A549 (cell line): ENCODE measurements around the gene HAAO.

Source experiments
- EHF ChIP-seq: fragments of 250-450 bp; sonication (Bioruptor Pico); IDR thresholded peaks from 2 replicates; pipeline ENCODE4 v1.5.0; 2020; ENCODE audit warnings: mild to moderate bottlenecking
- HDAC2 ChIP-seq: fragments of 200-600 bp; sonication (generic); IDR thresholded peaks from 2 replicates; pipeline ENCODE4 v1.6.1; 2016
- JUNB ChIP-seq: fragments of >200 bp; sonication (Bioruptor Twin); formaldehyde crosslinking; IDR thresholded peaks from 2 replicates; pipeline ENCODE4 v1.6.1; 2016
- POLR2A ChIP-seq: IDR thresholded peaks from 2 replicates; pipeline ENCODE4 v1.6.1; 2012; ENCODE audit warnings: mild to moderate bottlenecking, low read length
- ZFP36 ChIP-seq: fragments of 450-650 bp; IDR thresholded peaks from 2 replicates; pipeline ENCODE4 v1.6.1; 2014; ENCODE audit warnings: borderline replicate concordance; ENCODE audit not compliant: partially characterized antibody
- ZSCAN20 ChIP-seq: fragments of 250-450 bp; sonication (Bioruptor Pico); IDR thresholded peaks from 2 replicates; pipeline ENCODE4 v1.8.0; 2022; ENCODE audit warnings: mild to moderate bottlenecking, moderate library complexity
- TF ChIP-seq, protein P1 (sequence below): fragments of >200 bp; sonication (Bioruptor Twin); formaldehyde crosslinking; IDR thresholded peaks from 3 replicates; pipeline ENCODE4 v1.5.1; 2016
- TF ChIP-seq, protein P2 (sequence below): fragments of 250-450 bp; sonication (Bioruptor Pico); IDR thresholded peaks from 2 replicates; pipeline ENCODE4 v1.5.0; 2020; ENCODE audit warnings: low read depth, mild to moderate bottlenecking, moderate library complexity

DNA sequence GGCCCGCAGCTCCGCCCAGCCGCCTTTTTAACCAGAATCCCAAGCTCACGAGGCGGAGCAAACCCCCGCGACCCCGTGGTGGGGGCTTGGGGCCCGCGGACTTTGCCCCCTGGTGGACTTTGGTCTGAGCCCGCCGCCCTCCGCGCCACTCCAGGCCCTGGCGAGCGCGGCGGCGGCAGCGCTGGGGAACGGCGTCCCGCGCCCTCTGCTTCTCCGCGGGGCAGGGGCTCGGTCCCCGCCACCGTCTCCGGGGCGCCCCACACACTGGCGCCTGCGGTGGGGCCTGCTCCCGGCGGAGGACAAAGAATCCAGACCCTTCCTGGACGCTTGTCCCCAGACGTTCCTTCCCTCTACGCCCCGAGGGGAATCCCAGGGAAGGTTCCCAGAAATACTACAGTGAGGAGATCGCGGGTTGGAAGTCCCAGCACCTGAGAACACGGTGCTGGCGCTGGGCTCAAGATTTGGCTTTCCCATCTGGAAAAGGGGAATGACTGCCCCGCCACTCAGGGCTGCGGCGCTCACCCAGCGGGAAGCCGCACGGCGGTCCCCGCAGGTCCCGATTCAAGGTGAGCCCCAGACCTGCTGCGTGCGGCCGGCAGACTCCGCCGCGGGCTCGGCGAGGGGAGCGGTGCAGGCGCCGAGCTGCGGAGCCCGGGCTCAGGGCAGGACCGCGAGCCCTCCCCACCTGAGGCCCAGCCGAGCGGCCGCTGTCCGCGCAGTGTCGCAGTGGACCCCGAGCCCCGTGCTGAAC, at the start of gene HAAO:
- TF ChIP-seq ZFP36 (no peak), JUNB (no peak), ZSCAN20 (CRISPR knock-in tag) (no peak), EHF (CRISPR knock-in tag) (no peak), HDAC2 (no peak), POLR2A (no peak)
- TF ChIP-seq, protein P1, sequence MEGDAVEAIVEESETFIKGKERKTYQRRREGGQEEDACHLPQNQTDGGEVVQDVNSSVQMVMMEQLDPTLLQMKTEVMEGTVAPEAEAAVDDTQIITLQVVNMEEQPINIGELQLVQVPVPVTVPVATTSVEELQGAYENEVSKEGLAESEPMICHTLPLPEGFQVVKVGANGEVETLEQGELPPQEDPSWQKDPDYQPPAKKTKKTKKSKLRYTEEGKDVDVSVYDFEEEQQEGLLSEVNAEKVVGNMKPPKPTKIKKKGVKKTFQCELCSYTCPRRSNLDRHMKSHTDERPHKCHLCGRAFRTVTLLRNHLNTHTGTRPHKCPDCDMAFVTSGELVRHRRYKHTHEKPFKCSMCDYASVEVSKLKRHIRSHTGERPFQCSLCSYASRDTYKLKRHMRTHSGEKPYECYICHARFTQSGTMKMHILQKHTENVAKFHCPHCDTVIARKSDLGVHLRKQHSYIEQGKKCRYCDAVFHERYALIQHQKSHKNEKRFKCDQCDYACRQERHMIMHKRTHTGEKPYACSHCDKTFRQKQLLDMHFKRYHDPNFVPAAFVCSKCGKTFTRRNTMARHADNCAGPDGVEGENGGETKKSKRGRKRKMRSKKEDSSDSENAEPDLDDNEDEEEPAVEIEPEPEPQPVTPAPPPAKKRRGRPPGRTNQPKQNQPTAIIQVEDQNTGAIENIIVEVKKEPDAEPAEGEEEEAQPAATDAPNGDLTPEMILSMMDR, result no peak
- TF ChIP-seq, protein P2, sequence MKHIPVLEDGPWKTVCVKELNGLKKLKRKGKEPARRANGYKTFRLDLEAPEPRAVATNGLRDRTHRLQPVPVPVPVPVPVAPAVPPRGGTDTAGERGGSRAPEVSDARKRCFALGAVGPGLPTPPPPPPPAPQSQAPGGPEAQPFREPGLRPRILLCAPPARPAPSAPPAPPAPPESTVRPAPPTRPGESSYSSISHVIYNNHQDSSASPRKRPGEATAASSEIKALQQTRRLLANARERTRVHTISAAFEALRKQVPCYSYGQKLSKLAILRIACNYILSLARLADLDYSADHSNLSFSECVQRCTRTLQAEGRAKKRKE (CRISPR knock-in tag), result no peak
